GM18520 (cell line): ENCODE data around the gene YWHAQ.
"Not testable (repeated sequence)": the region's sequence is repeated elsewhere in the genome, so short reads cannot be mapped to it uniquely, and the experiment has no call there.

Experiments used
- ATAC-seq: cut with Tn5 transposase; IDR thresholded peaks from one replicate; pipeline ENCODE4 v1.9.1; 2021; ENCODE audit not compliant: unreplicated experiment

YWHAQ gene

GRCh38 chr2:9634133-9634532 is 3.3 kb upstream of the YWHAQ start:
- ATAC-seq = no peak

DNA sequence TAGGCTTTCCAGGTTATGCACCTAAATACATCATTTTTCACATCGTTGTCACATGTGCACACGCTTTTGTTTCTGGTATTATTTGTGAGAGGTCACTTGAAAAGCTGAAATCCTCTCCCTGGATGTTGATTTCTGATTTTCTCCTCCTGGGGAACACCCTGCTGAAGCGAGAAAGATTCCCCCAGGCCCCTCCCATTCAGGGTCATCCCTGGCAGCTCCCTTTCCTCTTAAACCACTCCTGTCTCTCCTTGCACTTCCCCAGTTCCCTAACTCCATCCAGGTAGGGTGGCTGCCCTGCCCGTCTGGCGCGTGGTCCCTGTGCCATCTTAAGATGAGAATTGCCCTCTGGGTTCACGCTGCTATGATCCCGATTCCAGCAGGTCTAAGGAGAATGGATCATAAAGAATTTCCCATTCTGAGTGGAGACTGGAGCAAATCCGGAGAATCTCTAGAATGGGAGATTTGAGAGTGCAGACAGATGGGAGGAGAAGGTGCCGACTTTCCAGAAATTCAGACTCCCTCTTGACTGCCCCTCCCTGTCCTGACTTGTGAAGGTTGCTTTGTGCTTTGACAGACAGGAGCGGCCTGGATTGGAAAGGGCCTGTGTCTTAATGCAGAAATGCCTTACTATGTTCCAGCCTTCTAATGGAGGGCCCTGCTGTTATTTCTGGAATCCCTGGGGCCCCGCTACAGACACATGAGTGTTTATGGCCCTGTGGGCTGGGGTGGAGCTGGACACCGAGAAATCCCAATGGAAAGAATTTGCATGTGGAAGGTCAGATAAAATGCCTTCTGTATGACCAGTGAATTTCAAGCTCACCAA is 1.3 kb upstream of the YWHAQ start:
- no peak for ATAC-seq

DNA sequence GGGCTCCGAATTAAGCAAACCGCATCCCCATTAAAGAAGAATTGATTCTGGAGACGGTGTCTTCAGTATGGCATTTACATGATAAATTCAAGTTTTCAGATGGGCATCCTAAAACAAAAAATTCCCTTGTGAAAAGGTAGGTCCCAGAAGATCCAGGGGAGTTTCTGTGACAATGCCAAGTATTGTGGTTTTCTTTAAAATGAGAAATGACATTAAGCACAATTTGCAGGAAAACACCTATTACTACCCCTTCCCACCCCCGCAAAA is 689 bp upstream of the YWHAQ start:
- ATAC-seq = no peak

GRCh38 chr2:9630117-9630735 is 571 bp downstream of the YWHAQ start:
- ATAC-seq = peak; percentile 23

GRCh38 chr2:9629222-9630116 is 1.3 kb downstream of the YWHAQ start:
- no peak for ATAC-seq

GRCh38 chr2:9627310-9627709 is 3.5 kb downstream of the YWHAQ start:
- ATAC-seq = no peak

DNA sequence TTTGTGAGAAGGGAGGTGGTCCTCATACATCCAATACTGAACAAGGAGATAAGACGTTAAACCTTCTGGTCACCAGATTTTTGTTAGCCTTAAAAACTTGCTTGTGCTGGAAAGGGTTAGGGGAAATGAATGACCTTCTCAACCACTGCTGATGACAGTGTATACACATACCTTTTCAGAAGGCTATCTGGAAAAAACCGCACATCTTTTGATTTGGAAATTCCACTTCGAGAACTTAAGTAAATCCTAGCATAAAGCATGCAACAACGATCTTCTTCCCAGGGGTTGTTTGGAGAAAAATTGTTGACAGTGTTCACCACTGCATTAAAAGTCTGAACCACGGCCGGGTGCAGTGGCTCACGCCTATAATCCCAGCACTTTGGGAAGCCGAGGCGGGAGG is 7.6 kb downstream of the YWHAQ start:
- no peak for ATAC-seq

- ATAC-seq = not testable (repeated sequence)
Observed at GRCh38 chr2:9621655-9622054, 9.1 kb downstream of the YWHAQ start.

GRCh38 chr2:9618410-9618809 is 12.4 kb downstream of the YWHAQ start:
- no peak for ATAC-seq

- no peak for ATAC-seq
Observed at GRCh38 chr2:9617749-9618148, 13.0 kb downstream of the YWHAQ start.

- ATAC-seq = no peak
Observed at GRCh38 chr2:9617296-9617695, 13.5 kb downstream of the YWHAQ start.

GRCh38 chr2:9614562-9614961 is 16.2 kb downstream of the YWHAQ start:
- ATAC-seq = no peak

- no peak for ATAC-seq
Observed at GRCh38 chr2:9613291-9613690, 17.5 kb downstream of the YWHAQ start.

GRCh38 chr2:9611549-9611912 is 19.3 kb downstream of the YWHAQ start:
- not testable (repeated sequence) for ATAC-seq

- no peak for ATAC-seq
Observed at GRCh38 chr2:9610781-9611548, 19.8 kb downstream of the YWHAQ start.

- not testable (repeated sequence) for ATAC-seq
Observed at GRCh38 chr2:9608491-9608890, 22.3 kb downstream of the YWHAQ start.

GRCh38 chr2:9602412-9602811 is 28.4 kb downstream of the YWHAQ start:
- ATAC-seq = no peak

GRCh38 chr2:9601397-9601796 is 29.4 kb downstream of the YWHAQ start:
- no peak for ATAC-seq

GRCh38 chr2:9599430-9599829 is 31.4 kb downstream of the YWHAQ start:
- no peak for ATAC-seq

- no peak for ATAC-seq
Observed at GRCh38 chr2:9596621-9597311, 34.0 kb downstream of the YWHAQ start.

GRCh38 chr2:9595746-9596145 is 35.1 kb downstream of the YWHAQ start:
- no peak for ATAC-seq
